GM12878 (cell line): ENCODE data around the gene MGLL. TPM values are rescaled to one million over a fixed set of nuclear protein-coding genes. Genes with fewer than 3 reads are reported as not detected.

ENCODE experiments used
- ASH2L ChIP-seq: fragments of 300-600, 200-600 bp; sonication (generic); IDR thresholded peaks from 2 replicates; pipeline ENCODE4 v1.6.1; 2017; ENCODE audit warnings: low read depth, mild to moderate bottlenecking, borderline replicate concordance
- CBX5 ChIP-seq: sonication (generic); IDR thresholded peaks from 2 replicates; pipeline ENCODE4 v1.6.1; 2016; ENCODE audit warnings: low read depth, moderate library complexity, mild to moderate bottlenecking, inconsistent platforms
- CREB1 ChIP-seq: IDR thresholded peaks from 2 replicates; pipeline ENCODE4 v1.6.1; 2012; ENCODE audit warnings: low read depth, mild to moderate bottlenecking, inconsistent platforms
- GABPA ChIP-seq: IDR thresholded peaks from 2 replicates; pipeline ENCODE4 v1.6.1; 2014; ENCODE audit warnings: antibody characterized with exemption, low read depth, mild to moderate bottlenecking, inconsistent platforms
- KAT2A ChIP-seq: conservative IDR thresholded peaks from 2 replicates; pipeline ENCODE4 v1.6.1; 2011; ENCODE audit warnings: low read depth, low read length; ENCODE audit not compliant: control insufficient read depth
- NFIC ChIP-seq: IDR thresholded peaks from 2 replicates; pipeline ENCODE4 v1.6.1; 2012; ENCODE audit warnings: low read depth, mild to moderate bottlenecking, inconsistent platforms, low read length, moderate library complexity
- NR2C2 ChIP-seq: IDR thresholded peaks from 2 replicates; pipeline ENCODE4 v1.6.1; 2011; ENCODE audit warnings: borderline replicate concordance, low read depth; ENCODE audit not compliant: control insufficient read depth, insufficient read length
- RFX5 ChIP-seq: IDR thresholded peaks from 2 replicates; pipeline ENCODE4 v1.6.1; 2011; ENCODE audit warnings: low read depth, low read length, improper control_type of control experiment
- SMAD1 ChIP-seq: fragments of 450-650 bp; IDR thresholded peaks from 2 replicates; pipeline ENCODE4 v1.6.1; 2018; ENCODE audit warnings: mild to moderate bottlenecking, low read depth; ENCODE audit not compliant: partially characterized antibody
- SMAD5 ChIP-seq: IDR thresholded peaks from 2 replicates; pipeline ENCODE4 v1.6.1; 2016; ENCODE audit warnings: antibody characterized with exemption, low read depth
- SPI1 ChIP-seq: IDR thresholded peaks from 2 replicates; pipeline ENCODE4 v1.6.1; 2011; ENCODE audit warnings: low read depth, mild to moderate bottlenecking, low read length, moderate library complexity, borderline replicate concordance; ENCODE audit not compliant: insufficient read depth
- SREBF2 ChIP-seq: IDR thresholded peaks from 2 replicates; pipeline ENCODE4 v1.6.1; 2012; ENCODE audit warnings: mild to moderate bottlenecking, low read length
- STAT1 ChIP-seq: fragments of 450-650 bp; conservative IDR thresholded peaks from 2 replicates; pipeline ENCODE4 v1.6.1; 2014; ENCODE audit warnings: antibody characterized with exemption, mild to moderate bottlenecking
- SUPT20H ChIP-seq: IDR thresholded peaks from 2 replicates; pipeline ENCODE4 v1.6.1; 2011; ENCODE audit warnings: low read depth, mild to moderate bottlenecking, low read length, moderate library complexity, borderline replicate concordance; ENCODE audit not compliant: control insufficient read depth
- TAF1 ChIP-seq: IDR thresholded peaks from 2 replicates; pipeline ENCODE4 v1.6.1; 2011; ENCODE audit warnings: mild to moderate bottlenecking, low read depth, low read length, borderline replicate concordance
- TARDBP ChIP-seq: IDR thresholded peaks from 2 replicates; pipeline ENCODE4 v1.6.1; 2016; ENCODE audit warnings: borderline replicate concordance
- ZNF274 ChIP-seq: IDR thresholded peaks from one replicate; pipeline ENCODE4 v1.8.0; 2011; ENCODE audit not compliant: insufficient read length, insufficient read depth
- polyA plus RNA-seq, 11 experiments: library from polyadenylated mRNA; depleted of rRNA in 4 of 11; unstranded in 6 of 11; stranded (reverse) in 5 of 11; fragments of >200 nt; fragmentation: Nextera tagmentation in 4 of 11; fragmentation: Illumina TruSeq in 1 of 11; extraction: Ambion mirVana in 4 of 11; extraction: Trizol in 1 of 11; gene quantifications; 1 replicate in 1 of 11; 2 replicates in 10 of 11; pipeline versions ENCODE4 v1.2.1 to v1.2.3, GENCODE V29; 2011 to 2016; ENCODE audit warnings: inconsistent platforms in 2 of 11, missing spikeins in 2 of 11, low read depth in 1 of 11
- total RNA-seq, 4 experiments: library from RNA; depleted of rRNA in 3 of 4; stranded (reverse); fragments of >200 nt in 3 of 4; fragmentation: Illumina TruSeq in 1 of 4; extraction: Trizol in 1 of 4; gene quantifications; 2 replicates each; pipeline versions ENCODE4 v1.2.1 to v1.2.3, GENCODE V29; 2013 to 2021
- TF ChIP-seq, protein P1 (sequence below): fragments of 450-650 bp; IDR thresholded peaks from 2 replicates; pipeline ENCODE4 v1.6.1; 2016; ENCODE audit warnings: mild to moderate bottlenecking, moderate library complexity, borderline replicate concordance
- TF ChIP-seq, protein P2 (sequence below): fragments of 450-650 bp; IDR thresholded peaks from 2 replicates; pipeline ENCODE4 v1.6.1; 2017; ENCODE audit warnings: antibody characterized with exemption, mild to moderate bottlenecking, moderate library complexity
- TF ChIP-seq, protein P3 (sequence below): fragments of 450-650 bp; formaldehyde crosslinking; IDR thresholded peaks from 2 replicates; pipeline ENCODE4 v1.4.0; 2020; ENCODE audit warnings: mild to moderate bottlenecking, moderate library complexity

MGLL gene
- total and polyA plus RNA-seq, 10 of the 15 experiments (the other 5 are each of a cell fraction or from before 2014, with no cell fraction given), result 44.9 to 177 (median 72.9) TPM

DNA sequence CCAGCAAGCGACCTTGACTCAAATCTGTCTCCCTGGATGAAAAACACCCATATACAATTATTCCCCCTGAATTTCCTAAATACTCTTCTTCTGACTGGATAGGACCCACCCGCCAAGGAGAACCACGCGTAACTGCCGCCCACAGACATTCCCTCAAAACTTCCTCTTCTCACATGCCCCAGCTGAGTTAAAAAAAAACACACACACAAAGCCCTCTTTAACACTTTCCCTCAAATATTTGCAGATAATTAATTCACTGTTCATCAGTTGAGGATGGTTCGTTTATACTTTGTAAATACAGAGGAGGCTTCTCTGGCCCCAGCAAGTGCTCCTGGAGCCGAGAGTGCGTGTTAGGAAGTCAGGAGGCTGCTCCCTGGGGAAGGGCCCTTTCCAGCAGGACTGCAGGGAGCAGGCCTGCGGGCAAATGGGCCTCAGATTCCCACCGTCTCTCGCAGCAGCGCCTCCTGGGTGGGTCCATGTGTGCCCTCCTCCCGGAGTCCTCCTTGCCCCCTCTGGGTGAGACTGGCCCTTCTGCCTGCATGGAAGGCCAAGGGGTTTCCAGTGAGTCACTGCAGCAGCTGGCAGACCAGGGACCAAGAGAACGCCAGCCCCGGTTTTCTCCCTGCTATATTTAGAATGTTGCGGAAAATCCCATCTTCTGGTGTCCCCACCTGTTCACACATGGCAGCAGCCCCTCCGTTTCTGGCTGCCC lies 46.8 kb downstream of the MGLL start (continued):
- TF ChIP-seq, protein P1, sequence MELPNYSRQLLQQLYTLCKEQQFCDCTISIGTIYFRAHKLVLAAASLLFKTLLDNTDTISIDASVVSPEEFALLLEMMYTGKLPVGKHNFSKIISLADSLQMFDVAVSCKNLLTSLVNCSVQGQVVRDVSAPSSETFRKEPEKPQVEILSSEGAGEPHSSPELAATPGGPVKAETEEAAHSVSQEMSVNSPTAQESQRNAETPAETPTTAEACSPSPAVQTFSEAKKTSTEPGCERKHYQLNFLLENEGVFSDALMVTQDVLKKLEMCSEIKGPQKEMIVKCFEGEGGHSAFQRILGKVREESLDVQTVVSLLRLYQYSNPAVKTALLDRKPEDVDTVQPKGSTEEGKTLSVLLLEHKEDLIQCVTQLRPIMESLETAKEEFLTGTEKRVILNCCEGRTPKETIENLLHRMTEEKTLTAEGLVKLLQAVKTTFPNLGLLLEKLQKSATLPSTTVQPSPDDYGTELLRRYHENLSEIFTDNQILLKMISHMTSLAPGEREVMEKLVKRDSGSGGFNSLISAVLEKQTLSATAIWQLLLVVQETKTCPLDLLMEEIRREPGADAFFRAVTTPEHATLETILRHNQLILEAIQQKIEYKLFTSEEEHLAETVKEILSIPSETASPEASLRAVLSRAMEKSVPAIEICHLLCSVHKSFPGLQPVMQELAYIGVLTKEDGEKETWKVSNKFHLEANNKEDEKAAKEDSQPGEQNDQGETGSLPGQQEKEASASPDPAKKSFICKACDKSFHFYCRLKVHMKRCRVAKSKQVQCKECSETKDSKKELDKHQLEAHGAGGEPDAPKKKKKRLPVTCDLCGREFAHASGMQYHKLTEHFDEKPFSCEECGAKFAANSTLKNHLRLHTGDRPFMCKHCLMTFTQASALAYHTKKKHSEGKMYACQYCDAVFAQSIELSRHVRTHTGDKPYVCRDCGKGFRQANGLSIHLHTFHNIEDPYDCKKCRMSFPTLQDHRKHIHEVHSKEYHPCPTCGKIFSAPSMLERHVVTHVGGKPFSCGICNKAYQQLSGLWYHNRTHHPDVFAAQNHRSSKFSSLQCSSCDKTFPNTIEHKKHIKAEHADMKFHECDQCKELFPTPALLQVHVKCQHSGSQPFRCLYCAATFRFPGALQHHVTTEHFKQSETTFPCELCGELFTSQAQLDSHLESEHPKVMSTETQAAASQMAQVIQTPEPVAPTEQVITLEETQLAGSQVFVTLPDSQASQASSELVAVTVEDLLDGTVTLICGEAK, result no peak
- TF ChIP-seq KAT2A, result no peak
- no peak for TF ChIP-seq CBX5
- peak; percentile 93 for TF ChIP-seq NFIC
- TF ChIP-seq ZNF274, result no peak
- TF ChIP-seq SREBF2, result no peak
- TF ChIP-seq, protein P2, sequence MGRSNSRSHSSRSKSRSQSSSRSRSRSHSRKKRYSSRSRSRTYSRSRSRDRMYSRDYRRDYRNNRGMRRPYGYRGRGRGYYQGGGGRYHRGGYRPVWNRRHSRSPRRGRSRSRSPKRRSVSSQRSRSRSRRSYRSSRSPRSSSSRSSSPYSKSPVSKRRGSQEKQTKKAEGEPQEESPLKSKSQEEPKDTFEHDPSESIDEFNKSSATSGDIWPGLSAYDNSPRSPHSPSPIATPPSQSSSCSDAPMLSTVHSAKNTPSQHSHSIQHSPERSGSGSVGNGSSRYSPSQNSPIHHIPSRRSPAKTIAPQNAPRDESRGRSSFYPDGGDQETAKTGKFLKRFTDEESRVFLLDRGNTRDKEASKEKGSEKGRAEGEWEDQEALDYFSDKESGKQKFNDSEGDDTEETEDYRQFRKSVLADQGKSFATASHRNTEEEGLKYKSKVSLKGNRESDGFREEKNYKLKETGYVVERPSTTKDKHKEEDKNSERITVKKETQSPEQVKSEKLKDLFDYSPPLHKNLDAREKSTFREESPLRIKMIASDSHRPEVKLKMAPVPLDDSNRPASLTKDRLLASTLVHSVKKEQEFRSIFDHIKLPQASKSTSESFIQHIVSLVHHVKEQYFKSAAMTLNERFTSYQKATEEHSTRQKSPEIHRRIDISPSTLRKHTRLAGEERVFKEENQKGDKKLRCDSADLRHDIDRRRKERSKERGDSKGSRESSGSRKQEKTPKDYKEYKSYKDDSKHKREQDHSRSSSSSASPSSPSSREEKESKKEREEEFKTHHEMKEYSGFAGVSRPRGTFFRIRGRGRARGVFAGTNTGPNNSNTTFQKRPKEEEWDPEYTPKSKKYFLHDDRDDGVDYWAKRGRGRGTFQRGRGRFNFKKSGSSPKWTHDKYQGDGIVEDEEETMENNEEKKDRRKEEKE, result no peak
- no peak for TF ChIP-seq SMAD5
- 0 out of 2 replicates have a peak, but pooled peaks have one; percentile 8 for TF ChIP-seq CREB1
- no peak for TF ChIP-seq RFX5
- no peak for TF ChIP-seq ASH2L
- no peak for TF ChIP-seq SPI1
- no peak for TF ChIP-seq SUPT20H
- no peak for TF ChIP-seq GABPA
- no peak for TF ChIP-seq NR2C2
- TF ChIP-seq STAT1, result no peak
- TF ChIP-seq SMAD1, result no peak
- TF ChIP-seq TARDBP, result no peak
- TF ChIP-seq, protein P3, sequence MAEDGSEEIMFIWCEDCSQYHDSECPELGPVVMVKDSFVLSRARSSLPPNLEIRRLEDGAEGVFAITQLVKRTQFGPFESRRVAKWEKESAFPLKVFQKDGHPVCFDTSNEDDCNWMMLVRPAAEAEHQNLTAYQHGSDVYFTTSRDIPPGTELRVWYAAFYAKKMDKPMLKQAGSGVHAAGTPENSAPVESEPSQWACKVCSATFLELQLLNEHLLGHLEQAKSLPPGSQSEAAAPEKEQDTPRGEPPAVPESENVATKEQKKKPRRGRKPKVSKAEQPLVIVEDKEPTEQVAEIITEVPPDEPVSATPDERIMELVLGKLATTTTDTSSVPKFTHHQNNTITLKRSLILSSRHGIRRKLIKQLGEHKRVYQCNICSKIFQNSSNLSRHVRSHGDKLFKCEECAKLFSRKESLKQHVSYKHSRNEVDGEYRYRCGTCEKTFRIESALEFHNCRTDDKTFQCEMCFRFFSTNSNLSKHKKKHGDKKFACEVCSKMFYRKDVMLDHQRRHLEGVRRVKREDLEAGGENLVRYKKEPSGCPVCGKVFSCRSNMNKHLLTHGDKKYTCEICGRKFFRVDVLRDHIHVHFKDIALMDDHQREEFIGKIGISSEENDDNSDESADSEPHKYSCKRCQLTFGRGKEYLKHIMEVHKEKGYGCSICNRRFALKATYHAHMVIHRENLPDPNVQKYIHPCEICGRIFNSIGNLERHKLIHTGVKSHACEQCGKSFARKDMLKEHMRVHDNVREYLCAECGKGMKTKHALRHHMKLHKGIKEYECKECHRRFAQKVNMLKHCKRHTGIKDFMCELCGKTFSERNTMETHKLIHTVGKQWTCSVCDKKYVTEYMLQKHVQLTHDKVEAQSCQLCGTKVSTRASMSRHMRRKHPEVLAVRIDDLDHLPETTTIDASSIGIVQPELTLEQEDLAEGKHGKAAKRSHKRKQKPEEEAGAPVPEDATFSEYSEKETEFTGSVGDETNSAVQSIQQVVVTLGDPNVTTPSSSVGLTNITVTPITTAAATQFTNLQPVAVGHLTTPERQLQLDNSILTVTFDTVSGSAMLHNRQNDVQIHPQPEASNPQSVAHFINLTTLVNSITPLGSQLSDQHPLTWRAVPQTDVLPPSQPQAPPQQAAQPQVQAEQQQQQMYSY (CRISPR knock-in tag), result no peak
- TF ChIP-seq TAF1, result no peak
